ENCODE results near the gene RTTN. TPM values are rescaled to one million over a fixed set of nuclear protein-coding genes. Genes with fewer than 3 reads are reported as not detected.
A peak's percentile ranks its signal among the peaks of the same experiment; 100 is the strongest.
"Not testable (repeated sequence)": the region's sequence is repeated elsewhere in the genome, so short reads cannot be mapped to it uniquely, and the experiment has no call there.

The RTTN gene
- total RNA-seq, 3 donors from 2014 or later: 13.0 to 15.3 (median 15.2) TPM

DNA sequence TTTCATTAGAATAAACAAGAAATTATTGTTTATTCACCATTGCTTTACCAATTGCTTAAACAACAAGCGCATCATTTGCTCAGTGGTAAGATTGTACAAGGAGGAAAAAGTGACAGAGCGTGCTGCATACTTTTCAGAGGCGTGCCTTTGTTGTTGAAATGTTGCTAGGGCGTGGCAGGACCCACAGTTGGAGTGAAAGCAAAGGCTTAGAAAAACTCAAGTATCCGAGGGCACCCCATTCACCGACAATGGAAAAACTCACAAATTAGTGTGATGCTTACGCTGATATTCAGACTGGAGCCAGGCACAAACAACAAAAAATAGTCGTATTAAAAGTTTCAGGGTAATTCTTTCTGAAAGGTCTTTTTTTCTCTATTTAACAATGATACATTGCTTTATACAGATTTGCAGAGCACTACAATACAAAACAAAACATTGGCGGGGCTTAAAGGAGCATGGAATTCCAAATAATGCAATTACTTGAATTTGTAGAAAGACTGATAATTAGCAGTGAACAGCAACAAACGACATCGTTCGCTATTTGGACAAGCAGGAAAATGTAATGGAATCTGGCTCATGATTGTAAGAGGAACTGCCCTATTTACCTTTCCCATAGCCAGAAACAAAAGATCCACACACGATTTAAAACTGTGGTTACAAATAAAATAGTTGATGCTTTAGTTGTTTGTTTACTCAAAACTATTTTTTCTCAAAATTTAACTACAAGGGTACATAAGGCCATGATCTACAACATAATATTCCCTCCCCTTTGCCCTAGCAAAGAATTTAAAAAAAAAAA, 37.8 kb upstream of the RTTN start:
- intact Hi-C loops (cut with DNase I, micrococcal nuclease): no loop called here
- peak in 2 of 3 donors; percentile 39 to 71 for DNase-seq

DNA sequence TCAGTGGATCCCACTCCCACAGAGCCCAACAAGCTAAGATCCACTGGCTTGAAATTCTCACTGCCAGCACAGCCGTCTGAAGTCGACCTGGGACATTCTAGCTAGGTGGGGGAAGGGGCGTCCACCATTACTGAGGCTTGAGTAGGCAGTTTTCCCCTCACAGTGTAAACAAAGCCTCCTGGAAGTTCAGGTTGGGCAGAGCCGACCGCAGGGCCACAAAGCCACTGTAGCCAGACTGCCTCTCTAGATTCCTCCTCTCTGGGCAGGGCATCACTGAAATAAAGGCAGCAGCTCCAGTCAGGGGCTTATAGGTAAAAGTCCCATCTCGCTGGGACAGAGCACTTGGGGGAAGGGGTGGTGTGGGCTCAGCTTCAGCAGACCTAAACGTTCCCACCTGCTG, 31.4 kb upstream of the RTTN start:
- ATAC-seq; DNase-seq; H3K9me3 ChIP-seq; intact Hi-C loops (cut with DNase I, micrococcal nuclease); H3K4me1 ChIP-seq (ENCODE audit: low read depth); H3K36me3 ChIP-seq (ENCODE audit: low read depth); H3K4me3 ChIP-seq: not testable (repeated sequence)

More for the DNA sequence above, 37.8 kb upstream of the RTTN start:
- Histone ChIP-seq H3K4me3 (no peak overlapping the region), H3K4me1 (ENCODE audit: low read depth) (no peaks in the 10 kb centered on the region), H3K36me3 (ENCODE audit: low read depth) (no peaks in the 10 kb centered on the region), H3K9me3 (no peaks in the 10 kb centered on the region)
- no peak for TF ChIP-seq CTCF (IDR thresholded peaks at IDR 0.05)
- ATAC-seq: peak; percentile 99

GRCh38 chr18:70235478-70235877, 30.0 kb upstream of the RTTN start:
- no peak overlapping the region for H3K4me3 ChIP-seq
- no peak for TF ChIP-seq CTCF (IDR thresholded peaks at IDR 0.05)
- no peaks in the 10 kb centered on the region for H3K4me1 ChIP-seq (ENCODE audit: low read depth)
- ATAC-seq (no peak), DNase-seq (no peak)
- no peaks in the 10 kb centered on the region for H3K9me3 ChIP-seq
- no peaks in the 10 kb centered on the region for H3K36me3 ChIP-seq (ENCODE audit: low read depth)
- intact Hi-C loops (cut with DNase I, micrococcal nuclease): no loop called here

DNA sequence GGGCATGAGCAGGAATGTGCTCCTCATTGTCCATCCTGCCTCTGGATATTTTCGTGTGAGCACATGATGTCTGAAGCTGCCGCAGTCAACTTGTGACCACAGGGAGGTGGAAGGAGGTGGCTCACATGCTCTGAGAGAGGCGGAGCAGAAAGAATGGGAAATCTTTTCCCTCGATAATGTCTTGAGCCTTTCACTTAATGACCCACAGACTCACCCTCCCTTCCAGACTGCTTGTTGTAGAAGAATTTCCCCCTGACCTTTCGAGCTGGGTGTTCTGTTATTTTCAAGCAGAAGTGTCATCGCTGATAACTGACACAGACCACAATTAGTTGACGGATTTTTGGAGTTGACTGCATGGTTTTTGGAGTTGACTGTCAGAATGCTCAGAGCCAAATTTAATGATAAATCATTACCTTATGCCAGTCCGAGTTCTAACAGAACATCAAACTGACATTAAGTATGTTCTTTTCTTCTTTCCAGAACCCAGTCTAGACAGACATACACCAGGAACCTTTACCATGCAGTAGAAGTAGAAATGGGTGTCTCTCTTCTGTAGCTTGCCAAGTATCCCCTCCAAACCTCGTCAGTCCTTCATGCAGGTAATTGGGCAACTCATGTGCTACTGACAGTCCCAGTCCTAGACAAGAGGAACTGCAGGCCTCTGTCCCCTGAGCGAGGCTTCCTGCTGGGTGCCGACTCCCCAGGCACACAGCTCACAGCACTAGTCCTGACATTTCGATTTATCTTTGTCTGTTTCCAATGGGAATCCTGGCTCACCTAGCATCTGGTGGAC, 29.4 kb upstream of the RTTN start:
- no peak for TF ChIP-seq CTCF (IDR thresholded peaks at IDR 0.05)
- Histone ChIP-seq H3K4me3 (no peak overlapping the region), H3K4me1 (ENCODE audit: low read depth) (no peaks in the 10 kb centered on the region), H3K36me3 (ENCODE audit: low read depth) (no peaks in the 10 kb centered on the region), H3K9me3 (no peaks in the 10 kb centered on the region)
- intact Hi-C loops (cut with DNase I, micrococcal nuclease): no loop called here
- ATAC-seq: no peak
- DNase-seq: no peak

GRCh38 chr18:70233974-70234373, 28.5 kb upstream of the RTTN start:
- DNase-seq (no peak), ATAC-seq (no peak)
- Histone ChIP-seq H3K4me3 (no peak overlapping the region), H3K4me1 (ENCODE audit: low read depth) (no peaks in the 10 kb centered on the region), H3K9me3 (no peaks in the 10 kb centered on the region), H3K36me3 (ENCODE audit: low read depth) (no peaks in the 10 kb centered on the region)
- intact Hi-C loops (cut with DNase I, micrococcal nuclease): no loop called here
- TF ChIP-seq CTCF (IDR thresholded peaks at IDR 0.05): no peak

- intact Hi-C loops (cut with DNase I, micrococcal nuclease): no loop called here
- DNase-seq (no peak), ATAC-seq (peak; percentile 77)
- Histone ChIP-seq H3K4me1 (ENCODE audit: low read depth) (no peaks in the 10 kb centered on the region), H3K4me3 (no peak overlapping the region), H3K9me3 (peaks cover 14% of the 10 kb centered on the region), H3K36me3 (ENCODE audit: low read depth) (no peaks in the 10 kb centered on the region)
- no peak for TF ChIP-seq CTCF (IDR thresholded peaks at IDR 0.05)
These were observed 26.8 kb upstream of the RTTN start for GRCh38 chr18:70232261-70232660.
